Measurements from ENCODE around the gene E4F1. TPM values are rescaled to one million over a fixed set of nuclear protein-coding genes. Genes with fewer than 3 reads are reported as not detected.

Gene E4F1
- total RNA-seq, 1 experiment from 2014 or later = 49.0 TPM

- Histone ChIP-seq H3K9me3 (ENCODE audit: low read length) (no peaks in the 10 kb centered on the region), H3K9ac (ENCODE audit: low read length) (no peak overlapping the region), H3K79me2 (ENCODE audit: low read length) (no peaks in the 10 kb centered on the region), H3K27ac (ENCODE audit: low read length) (no peak overlapping the region), H4K20me1 (ENCODE audit: low read length) (no peaks in the 10 kb centered on the region), H3K4me1 (ENCODE audit: insufficient read depth, low read length) (no peaks in the 10 kb centered on the region), H3K36me3 (ENCODE audit: low read depth, low read length) (no peaks in the 10 kb centered on the region), H2AFZ (ENCODE audit: low read length) (no peak overlapping the region), H3K9me2 (replicated peaks; ENCODE audit: low read length) (no peaks in the 10 kb centered on the region), H3K27me3 (ENCODE audit: low read length) (no peaks in the 10 kb centered on the region), H3K4me2 (ENCODE audit: low read length) (no peak overlapping the region), H3F3A (ENCODE audit: low read length, unreplicated experiment) (no peaks in the 10 kb centered on the region), H3K4me3 (ENCODE audit: low read length) (no peak overlapping the region)
- POLR2A ChIA-PET (ENCODE audit: unreplicated experiment) = no interaction called here
- TF ChIP-seq EZH2 (IDR thresholded peaks at IDR 0.05; ENCODE audit: low read length, unreplicated experiment) (no peak), EZH2phosphoT487 (IDR thresholded peaks at IDR 0.05; ENCODE audit: borderline replicate concordance, low read length) (no peak), CTCF (conservative IDR thresholded peaks at IDR 0.05; ENCODE audit: low read depth, low read length) (no peak)
- no TSS peak for BruUV-seq (replicated peaks)
- intact Hi-C loops (cut with micrococcal nuclease) = no loop called here
- CTCF ChIA-PET = no interaction called here
- no peak for DNase-seq
- no peak for ATAC-seq
These were observed 53.2 kb downstream of the E4F1 start for GRCh38 chr16:2276368-2277195.

DNA sequence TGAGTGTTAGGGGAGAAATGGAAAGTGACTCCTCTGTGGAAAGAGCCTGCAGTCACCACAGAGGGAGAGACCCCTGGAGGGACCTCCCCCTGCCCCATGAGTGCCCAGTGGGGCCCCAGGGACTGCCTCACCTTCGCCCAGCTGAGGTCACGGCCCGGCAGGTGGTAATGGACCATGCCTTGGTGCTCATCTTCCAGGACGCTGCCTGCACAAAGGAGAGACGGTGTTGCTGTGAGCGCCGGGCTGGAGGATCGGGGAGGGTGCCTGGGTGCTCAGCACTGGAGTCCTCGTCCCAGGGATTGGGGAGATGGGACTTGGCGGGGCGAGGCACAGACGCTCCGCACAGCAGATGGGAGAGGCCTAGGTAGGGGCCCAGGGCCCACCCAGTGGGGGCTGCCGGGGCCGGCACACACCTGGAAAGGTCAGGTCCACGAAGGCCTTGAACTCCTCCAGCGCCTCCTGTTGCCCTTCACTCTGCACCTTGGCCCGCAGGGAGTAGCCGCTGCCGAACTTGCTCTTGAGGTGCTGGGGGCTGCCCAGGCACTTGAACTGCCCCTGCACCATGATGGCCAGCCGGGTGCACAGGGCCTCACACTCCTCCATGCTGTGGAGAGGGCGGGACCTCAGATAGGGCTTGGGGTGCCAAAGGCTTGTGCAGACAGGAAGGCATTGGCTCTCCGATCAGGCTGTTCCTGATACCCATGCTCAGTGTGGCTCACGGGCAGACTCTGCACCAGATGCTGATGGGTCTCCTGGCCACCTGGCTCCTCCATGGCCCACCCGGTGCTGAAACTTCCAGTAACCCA, 54.3 kb downstream of the E4F1 start:
- H3F3A ChIP-seq (ENCODE audit: low read length, unreplicated experiment) = no peaks in the 10 kb centered on the region
- no peak for TF ChIP-seq EZH2 (IDR thresholded peaks at IDR 0.05; ENCODE audit: low read length, unreplicated experiment)
- no peak for TF ChIP-seq EZH2phosphoT487 (IDR thresholded peaks at IDR 0.05; ENCODE audit: borderline replicate concordance, low read length)
- no peak for TF ChIP-seq CTCF (conservative IDR thresholded peaks at IDR 0.05; ENCODE audit: low read depth, low read length)
- H3K27ac ChIP-seq (ENCODE audit: low read length) = no peak overlapping the region
- no peak overlapping the region for H3K4me2 ChIP-seq (ENCODE audit: low read length)
- no peak overlapping the region for H2AFZ ChIP-seq (ENCODE audit: low read length)
- CTCF ChIA-PET = no interaction called here
- H4K20me1 ChIP-seq (ENCODE audit: low read length) = no peaks in the 10 kb centered on the region
- DNase-seq (no peak), ATAC-seq (no peak)
- H3K27me3 ChIP-seq (ENCODE audit: low read length) = no peaks in the 10 kb centered on the region
- H3K9ac ChIP-seq (ENCODE audit: low read length) = no peak overlapping the region
- POLR2A ChIA-PET (ENCODE audit: unreplicated experiment) = no interaction called here
- H3K4me3 ChIP-seq (ENCODE audit: low read length) = no peak overlapping the region
- no peaks in the 10 kb centered on the region for H3K9me2 ChIP-seq (replicated peaks; ENCODE audit: low read length)
- no peaks in the 10 kb centered on the region for H3K36me3 ChIP-seq (ENCODE audit: low read depth, low read length)
- BruUV-seq (replicated peaks) = no TSS peak
- no peaks in the 10 kb centered on the region for H3K9me3 ChIP-seq (ENCODE audit: low read length)
- intact Hi-C loops (cut with micrococcal nuclease) = no loop called here
- H3K79me2 ChIP-seq (ENCODE audit: low read length) = no peaks in the 10 kb centered on the region
- no peaks in the 10 kb centered on the region for H3K4me1 ChIP-seq (ENCODE audit: insufficient read depth, low read length)

DNA sequence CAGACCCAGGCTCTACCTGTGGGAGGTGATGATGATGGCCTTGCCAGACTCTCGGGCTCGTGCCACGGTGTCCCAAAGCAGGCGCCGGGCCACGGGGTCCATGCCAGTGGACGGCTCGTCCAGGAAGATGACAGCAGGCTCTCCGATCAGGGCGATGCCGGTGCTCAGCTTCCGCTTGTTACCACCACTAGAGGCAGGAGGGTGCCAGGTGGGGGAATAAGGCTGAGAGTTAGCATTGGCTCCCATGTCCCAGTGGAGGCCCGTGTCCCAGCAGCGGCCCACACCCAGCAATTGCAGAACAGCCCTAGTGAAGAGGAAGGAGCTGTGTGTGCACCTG, 54.8 kb downstream of the E4F1 start:
- ATAC-seq (no peak), DNase-seq (no peak)
- no peaks in the 10 kb centered on the region for H3K79me2 ChIP-seq (ENCODE audit: low read length)
- ChIA-PET POLR2A (ENCODE audit: unreplicated experiment) (no interaction called here), CTCF (no interaction called here)
- no TSS peak for BruUV-seq (replicated peaks)
- H2AFZ ChIP-seq (ENCODE audit: low read length) = no peak overlapping the region
- no peaks in the 10 kb centered on the region for H3K4me1 ChIP-seq (ENCODE audit: insufficient read depth, low read length)
- no peak overlapping the region for H3K27ac ChIP-seq (ENCODE audit: low read length)
- no peaks in the 10 kb centered on the region for H4K20me1 ChIP-seq (ENCODE audit: low read length)
- no peaks in the 10 kb centered on the region for H3K9me3 ChIP-seq (ENCODE audit: low read length)
- TF ChIP-seq EZH2 (IDR thresholded peaks at IDR 0.05; ENCODE audit: low read length, unreplicated experiment) (no peak), CTCF (conservative IDR thresholded peaks at IDR 0.05; ENCODE audit: low read depth, low read length) (0 out of 2 replicates have a peak, but pooled peaks have one; percentile 12)
- intact Hi-C loops (cut with micrococcal nuclease) = no loop called here
- no peaks in the 10 kb centered on the region for H3K36me3 ChIP-seq (ENCODE audit: low read depth, low read length)
- no peaks in the 10 kb centered on the region for H3K9me2 ChIP-seq (replicated peaks; ENCODE audit: low read length)
- no peak overlapping the region for H3K4me3 ChIP-seq (ENCODE audit: low read length)
- no peaks in the 10 kb centered on the region for H3K27me3 ChIP-seq (ENCODE audit: low read length)
- no peaks in the 10 kb centered on the region for H3F3A ChIP-seq (ENCODE audit: low read length, unreplicated experiment)
- no peak overlapping the region for H3K9ac ChIP-seq (ENCODE audit: low read length)
- H3K4me2 ChIP-seq (ENCODE audit: low read length) = no peak overlapping the region
